ENCODE data around the gene SH2D3A.
A peak's percentile ranks its signal among the peaks of the same experiment; 100 is the strongest.

SH2D3A gene

DNA sequence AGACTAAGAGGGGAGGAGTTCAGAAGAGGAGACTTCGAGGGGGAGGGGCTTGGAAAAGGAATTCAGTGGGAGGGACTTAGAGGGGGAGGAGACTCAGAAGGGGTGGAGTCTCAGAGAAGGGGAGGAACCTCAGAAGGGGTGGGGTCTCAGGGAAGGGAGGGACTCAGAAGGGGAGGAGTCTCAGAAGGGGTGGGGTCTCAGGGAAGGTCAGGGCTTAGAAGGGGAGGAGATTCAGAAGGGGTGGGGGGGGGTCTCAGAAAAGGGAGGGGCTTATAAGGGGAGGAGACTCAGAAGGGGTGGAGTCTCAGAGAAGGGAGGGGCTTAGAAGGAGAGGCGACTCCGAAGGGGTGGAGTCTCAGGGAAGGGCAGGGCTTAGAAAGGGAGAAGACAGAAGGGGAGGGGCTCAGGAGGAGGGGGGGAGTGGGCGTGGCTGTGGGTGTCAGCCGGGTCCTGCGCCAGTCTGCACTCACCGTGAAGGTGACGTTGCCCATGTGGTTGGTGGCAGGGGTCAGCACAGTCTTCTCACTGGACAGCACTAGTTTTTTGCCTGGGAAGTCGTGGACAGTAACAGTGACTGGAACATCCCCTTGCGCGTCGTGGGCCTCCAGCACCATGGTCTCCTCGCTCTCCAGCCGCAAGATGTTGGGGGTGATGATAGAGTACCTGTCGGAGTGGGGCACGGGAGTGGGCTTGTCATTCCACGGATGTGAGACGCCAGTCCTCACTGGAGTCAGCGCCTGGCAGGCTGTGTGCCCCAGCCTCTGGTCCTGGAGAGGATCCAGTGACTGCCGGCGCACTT lies 48.3 kb downstream of the SH2D3A start (continued):
- TF ChIP-seq ATF2 (tag by site-specific recombination; IDR thresholded peaks at IDR 0.05; ENCODE audit: low read depth) (no peak), TRIM28 (IDR thresholded peaks at IDR 0.05; ENCODE audit: borderline replicate concordance, low read length) (no peak), SP3 (tag by site-specific recombination; IDR thresholded peaks at IDR 0.05) (peak; percentile 82), ZNF16 (tag by site-specific recombination; IDR thresholded peaks at IDR 0.05; ENCODE audit: low read depth) (no peak), KLF1 (tag by site-specific recombination; IDR thresholded peaks at IDR 0.05) (peak; percentile 52; the same call in 1 of the 2 replicates), ZNF354C (tag by site-specific recombination; IDR thresholded peaks at IDR 0.05; ENCODE audit: borderline replicate concordance, low read depth) (no peak), ZNF610 (tag by site-specific recombination; IDR thresholded peaks at IDR 0.05; ENCODE audit: borderline replicate concordance) (no peak), ZNF518A (tag by site-specific recombination; conservative IDR thresholded peaks at IDR 0.05; ENCODE audit: low read depth) (no peak), ZNF138 (tag by site-specific recombination; IDR thresholded peaks at IDR 0.05; ENCODE audit: borderline replicate concordance) (no peak), ZNF510 (tag by site-specific recombination; IDR thresholded peaks at IDR 0.05; ENCODE audit: insufficient replicate concordance) (no peak), ZNF561 (tag by site-specific recombination; IDR thresholded peaks at IDR 0.05; ENCODE audit: borderline replicate concordance) (no peak), WT1 (tag by site-specific recombination; IDR thresholded peaks at IDR 0.05) (no peak), ZNF112 (tag by site-specific recombination; IDR thresholded peaks at IDR 0.05) (no peak), OSR2 (tag by site-specific recombination; IDR thresholded peaks at IDR 0.05) (no peak), ZNF626 (tag by site-specific recombination; IDR thresholded peaks at IDR 0.05) (no peak), ZFP69B (tag by site-specific recombination; IDR thresholded peaks at IDR 0.05) (no peak), ZNF341 (tag by site-specific recombination; IDR thresholded peaks at IDR 0.05; ENCODE audit: low read depth) (no peak), ZNF350 (tag by site-specific recombination; IDR thresholded peaks at IDR 0.05) (no peak), GLIS1 (tag by site-specific recombination; IDR thresholded peaks at IDR 0.05) (no peak), ZNF214 (tag by site-specific recombination; IDR thresholded peaks at IDR 0.05; ENCODE audit: borderline replicate concordance) (no peak), IKZF3 (tag by site-specific recombination; IDR thresholded peaks at IDR 0.05) (no peak), ZNF132 (tag by site-specific recombination; IDR thresholded peaks at IDR 0.05; ENCODE audit: borderline replicate concordance) (no peak), MZF1 (tag by site-specific recombination; IDR thresholded peaks at IDR 0.05; ENCODE audit: borderline replicate concordance) (no peak), HOXA7 (CRISPR knock-in tag; IDR thresholded peaks at IDR 0.05; ENCODE audit: borderline replicate concordance) (no peak), ZNF23 (tag by site-specific recombination; IDR thresholded peaks at IDR 0.05; ENCODE audit: borderline replicate concordance) (no peak), KLF10 (tag by site-specific recombination; IDR thresholded peaks at IDR 0.05) (no peak), ZNF184 (tag by site-specific recombination; IDR thresholded peaks at IDR 0.05) (no peak)
- TF ChIP-seq, protein P1, sequence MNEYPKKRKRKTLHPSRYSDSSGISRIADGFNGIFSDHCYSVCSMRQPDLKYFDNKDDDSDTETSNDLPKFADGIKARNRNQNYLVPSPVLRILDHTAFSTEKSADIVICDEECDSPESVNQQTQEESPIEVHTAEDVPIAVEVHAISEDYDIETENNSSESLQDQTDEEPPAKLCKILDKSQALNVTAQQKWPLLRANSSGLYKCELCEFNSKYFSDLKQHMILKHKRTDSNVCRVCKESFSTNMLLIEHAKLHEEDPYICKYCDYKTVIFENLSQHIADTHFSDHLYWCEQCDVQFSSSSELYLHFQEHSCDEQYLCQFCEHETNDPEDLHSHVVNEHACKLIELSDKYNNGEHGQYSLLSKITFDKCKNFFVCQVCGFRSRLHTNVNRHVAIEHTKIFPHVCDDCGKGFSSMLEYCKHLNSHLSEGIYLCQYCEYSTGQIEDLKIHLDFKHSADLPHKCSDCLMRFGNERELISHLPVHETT (tag by site-specific recombination; IDR thresholded peaks at IDR 0.05), result no peak
- TF ChIP-seq, protein P2, sequence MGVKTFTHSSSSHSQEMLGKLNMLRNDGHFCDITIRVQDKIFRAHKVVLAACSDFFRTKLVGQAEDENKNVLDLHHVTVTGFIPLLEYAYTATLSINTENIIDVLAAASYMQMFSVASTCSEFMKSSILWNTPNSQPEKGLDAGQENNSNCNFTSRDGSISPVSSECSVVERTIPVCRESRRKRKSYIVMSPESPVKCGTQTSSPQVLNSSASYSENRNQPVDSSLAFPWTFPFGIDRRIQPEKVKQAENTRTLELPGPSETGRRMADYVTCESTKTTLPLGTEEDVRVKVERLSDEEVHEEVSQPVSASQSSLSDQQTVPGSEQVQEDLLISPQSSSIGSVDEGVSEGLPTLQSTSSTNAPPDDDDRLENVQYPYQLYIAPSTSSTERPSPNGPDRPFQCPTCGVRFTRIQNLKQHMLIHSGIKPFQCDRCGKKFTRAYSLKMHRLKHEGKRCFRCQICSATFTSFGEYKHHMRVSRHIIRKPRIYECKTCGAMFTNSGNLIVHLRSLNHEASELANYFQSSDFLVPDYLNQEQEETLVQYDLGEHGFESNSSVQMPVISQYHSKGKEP (tag by site-specific recombination; IDR thresholded peaks at IDR 0.05), result no peak
- TF ChIP-seq, protein P3, sequence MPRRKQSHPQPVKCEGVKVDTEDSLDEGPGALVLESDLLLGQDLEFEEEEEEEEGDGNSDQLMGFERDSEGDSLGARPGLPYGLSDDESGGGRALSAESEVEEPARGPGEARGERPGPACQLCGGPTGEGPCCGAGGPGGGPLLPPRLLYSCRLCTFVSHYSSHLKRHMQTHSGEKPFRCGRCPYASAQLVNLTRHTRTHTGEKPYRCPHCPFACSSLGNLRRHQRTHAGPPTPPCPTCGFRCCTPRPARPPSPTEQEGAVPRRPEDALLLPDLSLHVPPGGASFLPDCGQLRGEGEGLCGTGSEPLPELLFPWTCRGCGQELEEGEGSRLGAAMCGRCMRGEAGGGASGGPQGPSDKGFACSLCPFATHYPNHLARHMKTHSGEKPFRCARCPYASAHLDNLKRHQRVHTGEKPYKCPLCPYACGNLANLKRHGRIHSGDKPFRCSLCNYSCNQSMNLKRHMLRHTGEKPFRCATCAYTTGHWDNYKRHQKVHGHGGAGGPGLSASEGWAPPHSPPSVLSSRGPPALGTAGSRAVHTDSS (tag by site-specific recombination; IDR thresholded peaks at IDR 0.05), result no peak

Data from HEK293 (cell line).